Skeletal muscle tissue (tissue), 4 donors: ENCODE results near the gene PWWP2A. TPM values are rescaled to one million over a fixed set of nuclear protein-coding genes. Genes with fewer than 3 reads are reported as not detected.

Experiments
- H3K27ac ChIP-seq: one replicate; pipeline ENCODE4 v1.7.0; 2013; ENCODE audit warnings: mild to moderate bottlenecking, low read depth, low read length, inconsistent platforms
- H3K27me3 ChIP-seq, 3 donors: one replicate each; pipeline ENCODE4 v1.7.0; 2013; ENCODE audit warnings: low read length in 3 of 3; ENCODE audit not compliant: control insufficient read depth in 3 of 3, insufficient read depth in 3 of 3
- H3K36me3 ChIP-seq, 3 donors: one replicate each; pipeline ENCODE4 v1.7.0; 2013; ENCODE audit warnings: low read length in 3 of 3; ENCODE audit not compliant: control insufficient read depth in 3 of 3, insufficient read depth in 3 of 3
- H3K4me1 ChIP-seq, 3 donors: one replicate each; pipeline ENCODE4 v1.7.0; 2013; ENCODE audit warnings: low read length in 3 of 3, mild to moderate bottlenecking in 3 of 3; ENCODE audit not compliant: control insufficient read depth in 3 of 3, insufficient read depth in 3 of 3
- H3K4me3 ChIP-seq, 3 donors: one replicate each; pipeline ENCODE4 v1.7.0; 2013; ENCODE audit warnings: low read length in 3 of 3
- H3K9ac ChIP-seq, 3 donors: one replicate each; pipeline ENCODE4 v1.7.0; 2013; ENCODE audit warnings: low read length in 3 of 3, mild to moderate bottlenecking in 3 of 3, moderate library complexity in 2 of 3, low read depth in 1 of 3
- H3K9me3 ChIP-seq, 3 donors: one replicate each; pipeline ENCODE4 v1.7.0; 2013; ENCODE audit warnings: low read length in 3 of 3; ENCODE audit not compliant: control insufficient read depth in 3 of 3
- total RNA-seq: library from RNA; depleted of rRNA; stranded (reverse); fragments of >200 nt; gene quantifications from one replicate; pipeline ENCODE4 v1.2.3, GENCODE V29; 2014
- donor health status: Osteomylitis.

Gene PWWP2A
- total RNA-seq, 1 donor from 2014 or later: 13.0 TPM

DNA sequence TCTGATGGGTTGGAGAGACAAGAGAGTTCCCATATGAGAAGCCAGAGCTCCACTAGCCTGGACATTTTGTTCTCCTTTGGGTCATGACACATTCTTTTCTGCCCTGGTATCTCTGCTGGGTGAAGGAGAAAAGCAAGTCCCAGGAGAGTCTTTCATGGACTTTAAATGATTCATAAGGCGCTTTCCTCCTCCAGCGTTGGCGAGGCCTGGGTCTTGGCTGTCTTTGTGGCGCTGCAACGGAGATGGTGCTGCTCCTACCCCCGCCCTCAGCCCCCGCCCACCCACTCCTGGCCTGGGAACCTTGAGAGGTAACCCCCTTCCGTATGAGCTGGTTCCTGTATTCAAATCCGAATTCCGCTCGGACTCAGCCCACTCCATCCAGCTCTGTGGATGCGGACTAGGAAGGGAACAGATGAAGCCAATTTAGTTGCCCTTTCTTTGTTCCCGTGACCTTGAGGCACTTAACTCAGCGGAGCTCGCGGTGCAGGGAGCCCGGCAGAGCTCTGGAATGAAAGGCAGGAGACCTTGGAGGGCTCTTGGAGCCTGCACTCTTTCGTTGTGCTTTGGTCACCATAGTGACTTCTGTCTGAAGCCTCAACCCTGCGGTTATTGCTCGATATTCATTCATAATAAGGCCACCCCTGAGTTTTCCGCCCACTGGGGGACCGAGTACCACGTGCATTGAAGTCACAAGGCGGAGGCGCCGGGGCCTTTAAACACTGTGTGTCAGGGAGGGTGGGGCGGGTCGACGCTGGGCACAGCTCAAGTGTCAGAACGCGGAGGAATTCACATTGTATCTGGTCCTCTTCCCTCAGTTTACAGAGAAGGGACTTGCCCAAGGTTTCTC is 14.0 kb upstream of the PWWP2A start:
- H3K4me1 ChIP-seq: peaks cover 0 to 3% (median 0%) of the 10 kb centered on the region in 3 donors
- no peaks in the 10 kb centered on the region for H3K27me3 ChIP-seq
- H3K9me3 ChIP-seq: no peaks in the 10 kb centered on the region
- H3K36me3 ChIP-seq: no peaks in the 10 kb centered on the region
- H3K9ac ChIP-seq: no peak overlapping the region
- no peak overlapping the region for H3K27ac ChIP-seq
- H3K4me3 ChIP-seq: peak overlapping the region; percentile 27 to 55 (median 29)

DNA sequence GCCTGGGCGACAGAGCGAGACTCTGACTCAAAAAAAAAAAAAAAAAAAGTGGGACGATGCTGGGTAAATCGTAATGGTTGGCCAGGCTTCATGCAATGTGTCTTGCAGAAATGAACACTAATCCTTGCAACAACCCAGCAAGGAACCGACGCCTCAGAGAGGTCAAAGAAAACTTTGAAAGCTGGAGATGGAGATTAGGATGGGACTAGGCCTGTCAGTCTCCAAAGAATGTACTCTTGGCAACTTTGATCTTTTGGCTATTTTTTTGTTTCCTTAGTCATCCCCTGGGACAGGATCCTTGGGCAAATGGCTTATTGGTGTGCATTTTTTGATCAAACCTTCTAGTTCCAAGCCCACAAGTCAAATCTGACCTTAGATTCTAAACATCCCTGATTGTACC is 10.6 kb upstream of the PWWP2A start:
- H3K4me1 ChIP-seq: peaks cover 0 to 3% (median 0%) of the 10 kb centered on the region in 3 donors
- H3K36me3 ChIP-seq: no peaks in the 10 kb centered on the region
- no peak overlapping the region for H3K9ac ChIP-seq
- H3K9me3 ChIP-seq: no peaks in the 10 kb centered on the region
- no peak overlapping the region for H3K27ac ChIP-seq
- H3K27me3 ChIP-seq: no peaks in the 10 kb centered on the region
- H3K4me3 ChIP-seq: no peak overlapping the region

- Histone ChIP-seq H3K36me3 (no peaks in the 10 kb centered on the region), H3K27me3 (no peaks in the 10 kb centered on the region), H3K4me3 (no peak overlapping the region), H3K9me3 (no peaks in the 10 kb centered on the region), H3K4me1 (peaks cover 0 to 3% (median 0%) of the 10 kb centered on the region in 3 donors), H3K27ac (no peak overlapping the region), H3K9ac (no peak overlapping the region)
Observed at GRCh38 chr5:160128632-160129031, 9.4 kb upstream of the PWWP2A start.

DNA sequence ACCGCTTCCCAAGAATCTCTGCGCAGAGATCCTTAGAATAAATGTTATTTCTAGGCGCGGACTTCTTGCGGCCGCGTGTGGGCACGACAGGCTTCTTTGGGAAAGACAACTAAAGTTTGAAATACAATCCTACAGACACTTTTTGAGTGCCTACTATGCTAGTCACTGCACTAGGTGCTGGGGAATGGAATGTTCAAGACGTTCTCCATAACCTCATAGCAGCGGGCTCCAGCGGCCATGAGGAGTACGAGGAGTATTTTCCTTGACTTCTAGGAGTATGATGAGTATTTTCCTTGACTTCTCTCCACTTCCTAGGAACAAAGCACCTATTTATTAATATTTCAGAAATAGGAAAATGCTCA is 636 bp upstream of the PWWP2A start:
- H3K4me1 ChIP-seq: peaks cover 5 to 11% (median 10%) of the 10 kb centered on the region in 3 donors
- H3K4me3 ChIP-seq: peak overlapping the region; percentile 38 to 58 (median 50)
- H3K27ac ChIP-seq: peak overlapping the region; percentile 64
- H3K27me3 ChIP-seq: no peaks in the 10 kb centered on the region
- peaks cover 4 to 9% (median 4%) of the 10 kb centered on the region in 3 donors for H3K36me3 ChIP-seq
- H3K9me3 ChIP-seq: no peaks in the 10 kb centered on the region
- H3K9ac ChIP-seq: peak overlapping the region; percentile 27 to 61 (median 43)

DNA sequence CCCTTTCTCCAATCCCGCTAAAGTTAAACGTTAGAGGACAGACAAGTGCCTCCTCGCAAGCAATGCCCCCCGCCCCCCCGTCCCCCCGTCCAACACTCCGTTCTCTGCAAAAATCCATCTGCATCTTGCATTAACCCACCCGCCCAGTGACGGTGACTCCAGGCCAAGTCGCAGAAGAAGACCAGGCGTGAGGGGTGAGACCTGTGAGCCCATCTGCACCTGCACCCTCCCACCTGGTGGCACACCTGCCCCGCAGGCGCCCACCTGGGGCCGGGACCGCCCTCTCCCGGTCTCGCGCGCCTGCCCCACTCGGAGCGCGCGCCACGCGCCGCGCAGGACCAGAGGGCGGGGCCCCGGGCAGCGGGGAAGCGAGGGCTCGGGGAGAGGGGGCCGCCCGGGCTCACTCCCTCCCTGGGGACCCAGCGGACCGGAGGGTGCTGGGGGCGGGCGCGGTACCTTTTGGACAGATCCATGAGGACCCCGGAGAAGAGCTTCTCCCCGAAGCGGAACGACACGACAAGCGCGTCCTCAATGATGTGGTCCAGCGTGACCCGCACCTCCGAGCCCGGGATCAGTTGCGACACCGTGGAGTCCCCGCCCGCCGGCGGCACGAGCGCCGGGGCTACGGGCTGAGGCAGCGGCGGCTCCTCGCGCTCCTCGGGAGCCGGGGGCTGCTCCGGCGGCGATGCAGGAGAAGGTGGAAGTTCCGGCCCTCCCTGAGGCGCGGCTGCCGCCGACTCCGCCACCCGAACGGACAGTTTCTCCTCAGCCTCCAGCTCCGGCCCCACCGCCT is 705 bp downstream of the PWWP2A start:
- no peaks in the 10 kb centered on the region for H3K9me3 ChIP-seq
- peaks cover 4 to 13% (median 7%) of the 10 kb centered on the region in 3 donors for H3K36me3 ChIP-seq
- H3K4me1 ChIP-seq: peaks cover 5 to 11% (median 10%) of the 10 kb centered on the region in 3 donors
- no peaks in the 10 kb centered on the region for H3K27me3 ChIP-seq
- H3K4me3 ChIP-seq: peak overlapping the region; percentile 78 to 91 (median 88)
- peak overlapping the region; percentile 88 for H3K27ac ChIP-seq
- peak overlapping the region; percentile 83 to 94 (median 88) for H3K9ac ChIP-seq

- H3K4me1 ChIP-seq: peaks cover 5 to 11% (median 10%) of the 10 kb centered on the region in 3 donors
- H3K9ac ChIP-seq: no peak overlapping the region
- H3K4me3 ChIP-seq: no peak overlapping the region
- no peaks in the 10 kb centered on the region for H3K27me3 ChIP-seq
- H3K27ac ChIP-seq: no peak overlapping the region
- H3K9me3 ChIP-seq: no peaks in the 10 kb centered on the region
- peaks cover 10 to 16% (median 14%) of the 10 kb centered on the region in 3 donors for H3K36me3 ChIP-seq
Observed at GRCh38 chr5:160116991-160117390, 2.3 kb downstream of the PWWP2A start.

DNA sequence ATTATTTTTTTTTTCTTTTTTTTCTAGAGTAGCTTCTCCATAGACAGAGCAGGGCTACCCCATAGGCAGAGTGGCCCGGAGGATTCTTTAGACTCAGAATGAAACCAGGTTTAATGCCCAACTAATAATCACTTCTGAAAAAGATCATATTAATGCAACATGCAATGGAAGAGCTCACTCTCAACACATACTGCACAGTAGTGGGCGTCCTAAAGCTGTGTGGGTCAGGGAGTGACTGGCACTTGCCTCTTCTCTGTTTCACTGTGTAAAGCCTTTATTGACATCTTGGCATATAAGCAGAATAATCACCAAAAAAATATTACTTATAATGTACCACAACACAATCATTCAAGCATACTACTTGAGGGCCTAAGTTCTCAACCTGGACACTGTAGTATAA is 11.1 kb downstream of the PWWP2A start:
- H3K36me3 ChIP-seq: peaks cover 8 to 18% (median 10%) of the 10 kb centered on the region in 3 donors
- H3K9ac ChIP-seq: no peak overlapping the region
- H3K4me1 ChIP-seq: no peaks in the 10 kb centered on the region
- no peak overlapping the region for H3K4me3 ChIP-seq
- no peaks in the 10 kb centered on the region for H3K9me3 ChIP-seq
- H3K27ac ChIP-seq: no peak overlapping the region
- H3K27me3 ChIP-seq: no peaks in the 10 kb centered on the region

GRCh38 chr5:160105686-160106360 is 13.4 kb downstream of the PWWP2A start:
- H3K36me3 ChIP-seq: peaks cover 0 to 11% (median 6%) of the 10 kb centered on the region in 3 donors
- H3K9ac ChIP-seq: no peak overlapping the region
- no peak overlapping the region for H3K27ac ChIP-seq
- H3K27me3 ChIP-seq: no peaks in the 10 kb centered on the region
- H3K9me3 ChIP-seq: no peaks in the 10 kb centered on the region
- no peaks in the 10 kb centered on the region for H3K4me1 ChIP-seq
- no peak overlapping the region for H3K4me3 ChIP-seq

GRCh38 chr5:160097991-160098390 is 21.3 kb downstream of the PWWP2A start:
- Histone ChIP-seq H3K9ac (no peak overlapping the region), H3K36me3 (peaks cover 7 to 11% (median 9%) of the 10 kb centered on the region in 3 donors), H3K4me3 (no peak overlapping the region), H3K4me1 (no peaks in the 10 kb centered on the region), H3K27me3 (no peaks in the 10 kb centered on the region), H3K27ac (no peak overlapping the region), H3K9me3 (no peaks in the 10 kb centered on the region)
